Naive thymus-derived CD4-positive, alpha-beta T cell (primary cell): ENCODE results near the gene NR2C2. TPM values are rescaled to one million over a fixed set of nuclear protein-coding genes. Genes with fewer than 3 reads are reported as not detected.

Experiments
- ATAC-seq: fragments of 150-1000 bp; cut with Tn5 transposase; 2 replicates; pipeline ENCODE4 v1.10.0; 2021; ENCODE audit warnings: mild to moderate bottlenecking, moderate library complexity
- CTCF ChIA-PET: fragments of 350-600 bp; sonication (Branson Sonifier 250); formaldehyde crosslinking; loops from one replicate; lab custom pipeline; 2021; ENCODE audit warnings: antibody characterized with exemption; lab: Charles Lee
- POLR2A ChIA-PET: fragments of 350-600 bp; sonication (Branson Sonifier 250); formaldehyde crosslinking; loops from one replicate; lab custom pipeline; 2021; ENCODE audit warnings: antibody characterized with exemption, inconsistent platforms; lab: Charles Lee
- DNase-seq, 9 donors: peaks; one replicate each; pipeline versions ENCODE4 v3.0.0 to v3.0.0-alpha.2; 2020 to 2022; ENCODE audit warnings: mixed read lengths in 1 of 9
- H3K27ac ChIP-seq: one replicate; pipeline ENCODE4 v1.7.0; 2013; ENCODE audit warnings: mild to moderate bottlenecking, low read depth, low read length, moderate library complexity
- H3K27me3 ChIP-seq, 2 donors: one replicate each; pipeline ENCODE4 v1.7.0; 2013; ENCODE audit warnings: low read length in 2 of 2, mild to moderate bottlenecking in 2 of 2, moderate library complexity in 2 of 2; ENCODE audit not compliant: control insufficient read depth in 2 of 2, insufficient read depth in 2 of 2
- H3K36me3 ChIP-seq, 3 experiments: 1 replicate in 2 of 3; 2 replicates in 1 of 3; pipeline ENCODE4 v1.7.0; 2013; ENCODE audit warnings: low read length in 3 of 3, mild to moderate bottlenecking in 3 of 3, moderate library complexity in 1 of 3; ENCODE audit not compliant: insufficient read depth in 3 of 3, control insufficient read depth in 2 of 3
- H3K4me1 ChIP-seq, 2 donors: one replicate each; pipeline ENCODE4 v1.7.0; 2013; ENCODE audit warnings: low read length in 2 of 2, mild to moderate bottlenecking in 2 of 2, moderate library complexity in 1 of 2; ENCODE audit not compliant: control insufficient read depth in 2 of 2, insufficient read depth in 2 of 2
- H3K4me3 ChIP-seq: 2 replicates; pipeline ENCODE4 v1.7.0; 2013; ENCODE audit warnings: mild to moderate bottlenecking, low read length
- H3K9me3 ChIP-seq, 3 experiments: 1 replicate in 2 of 3; 2 replicates in 1 of 3; pipeline ENCODE4 v1.7.0; 2013; ENCODE audit warnings: low read length in 3 of 3; ENCODE audit not compliant: control insufficient read depth in 2 of 3
- H3K27ac Mint-ChIP-seq, 9 donors: one replicate each; pipeline ENCODE4 v1.8.0; 2020 to 2022; ENCODE audit warnings: mixed read lengths in 9 of 9, mild to moderate bottlenecking in 8 of 9, moderate library complexity in 5 of 9, inconsistent platforms in 2 of 9
- H3K27me3 Mint-ChIP-seq, 5 donors: one replicate each; pipeline ENCODE4 v1.8.0; 2021 to 2022; ENCODE audit warnings: mixed read lengths in 5 of 5, mild to moderate bottlenecking in 1 of 5
- H3K36me3 Mint-ChIP-seq, 5 donors: one replicate each; pipeline ENCODE4 v1.8.0; 2020 to 2022; ENCODE audit warnings: mixed read lengths in 5 of 5, mild to moderate bottlenecking in 3 of 5, inconsistent platforms in 1 of 5
- H3K4me1 Mint-ChIP-seq, 7 donors: one replicate each; pipeline ENCODE4 v1.8.0; 2020 to 2022; ENCODE audit warnings: mixed read lengths in 7 of 7, mild to moderate bottlenecking in 3 of 7, inconsistent platforms in 1 of 7
- H3K4me3 Mint-ChIP-seq, 10 donors: one replicate each; pipeline ENCODE4 v1.8.0; 2020 to 2022; ENCODE audit warnings: mild to moderate bottlenecking in 10 of 10, mixed read lengths in 10 of 10, moderate library complexity in 6 of 10, inconsistent platforms in 2 of 10
- H3K9me3 Mint-ChIP-seq, 11 donors: one replicate each; pipeline ENCODE4 v1.8.0; 2020 to 2022; ENCODE audit warnings: mixed read lengths in 11 of 11, mild to moderate bottlenecking in 4 of 11, inconsistent platforms in 1 of 11, moderate library complexity in 1 of 11
- intact Hi-C, 2 donors: fragments of 100-400 bp; cut with micrococcal nuclease; formaldehyde crosslinking; loops; one replicate each; pipeline ENCODE4 v1.15.1; 2023
- polyA plus RNA-seq, 2 donors: library from polyadenylated mRNA; unstranded; fragments of 300-500 nt; fragmentation: Illumina TruSeq; gene quantifications; one replicate each; pipeline ENCODE4 v1.2.3, GENCODE V29; 2021
- total RNA-seq, 6 experiments: library from RNA in 5 of 6; stranded (reverse) in 5 of 6; gene quantifications; 1 replicate in 5 of 6; 2 replicates in 1 of 6; pipeline ENCODE4 v1.2.3 and lab custom pipeline; 2021 to 2026

Gene NR2C2
- total and polyA plus RNA-seq, 7 experiments from 2014 or later = 12.7 to 96.3 (median 55.7) TPM

- H3K36me3 Mint-ChIP-seq = no peaks in the 10 kb centered on the region
- no peak overlapping the region for H3K4me3 Mint-ChIP-seq
- ChIA-PET POLR2A (interaction anchor here (0.7 to 1.1 kb wide), 2 partner anchors 11 to 34 kb away, joined by 5 to 6 read pairs; no protein-coding TSS in a partner anchor), CTCF (interaction anchor here (0.6 to 2.0 kb wide), 6 partner anchors 13 to 270 kb away, joined by 3 to 7 read pairs (median 4); no protein-coding TSS in a partner anchor)
- no peaks in the 10 kb centered on the region for H3K4me1 Mint-ChIP-seq
- H3K9me3 Mint-ChIP-seq = peaks cover 0 to 1% (median 0%) of the 10 kb centered on the region in 11 donors
- ATAC-seq = no peak
- intact Hi-C loops = no loop called here
- H3K4me3 ChIP-seq = no peak overlapping the region
- H3K27me3 Mint-ChIP-seq = peaks cover 0 to 11% (median 0%) of the 10 kb centered on the region in 5 donors
- no peak overlapping the region for H3K27ac ChIP-seq
- no peak overlapping the region for H3K27ac Mint-ChIP-seq
- H3K9me3 ChIP-seq = no peaks in the 10 kb centered on the region
- no peaks in the 10 kb centered on the region for H3K4me1 ChIP-seq
- H3K27me3 ChIP-seq = no peaks in the 10 kb centered on the region
- no peak for DNase-seq
- H3K36me3 ChIP-seq = no peaks in the 10 kb centered on the region
Observed at GRCh38 chr3:14913071-14913925, 34.1 kb upstream of the NR2C2 start.

- ChIA-PET CTCF (interaction anchor here (1.6 to 2.0 kb wide), 2 partner anchors 12 to 123 kb away, joined by 4 to 7 read pairs; no protein-coding TSS in a partner anchor), POLR2A (interaction anchor here (1.1 kb wide), 1 partner anchor 34 kb away, joined by 6 read pairs; no protein-coding TSS in a partner anchor)
- Histone ChIP-seq H3K4me1 (no peaks in the 10 kb centered on the region), H3K27me3 (no peaks in the 10 kb centered on the region), H3K9me3 (no peaks in the 10 kb centered on the region), H3K36me3 (no peaks in the 10 kb centered on the region), H3K4me3 (no peak overlapping the region), H3K27ac (no peak overlapping the region)
- Mint-ChIP-seq H3K36me3 (no peaks in the 10 kb centered on the region), H3K27ac (no peak overlapping the region), H3K9me3 (peaks cover 0 to 1% (median 0%) of the 10 kb centered on the region in 11 donors), H3K27me3 (peaks cover 0 to 10% (median 0%) of the 10 kb centered on the region in 5 donors), H3K4me3 (no peak overlapping the region), H3K4me1 (no peaks in the 10 kb centered on the region)
- intact Hi-C loops = no loop called here
- DNase-seq = no peak
- ATAC-seq = no peak
Observed at GRCh38 chr3:14913926-14914778, 33.2 kb upstream of the NR2C2 start.

DNA sequence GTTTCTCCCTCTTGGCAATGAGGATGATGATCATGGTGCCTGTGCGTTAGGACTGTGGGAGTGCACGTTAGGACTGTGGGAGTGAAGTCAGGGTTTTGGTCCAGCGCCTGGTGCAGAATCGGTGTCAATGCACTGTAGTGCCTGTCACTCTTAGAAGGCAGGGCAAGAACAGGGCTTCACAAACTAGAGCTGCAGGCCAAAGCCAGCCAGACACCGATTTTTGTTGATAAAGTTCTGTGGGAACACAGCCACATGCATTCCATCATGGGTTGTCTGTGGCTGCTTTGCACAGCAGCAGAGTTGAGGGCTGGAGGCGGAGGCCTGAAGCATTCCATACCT, 32.6 kb upstream of the NR2C2 start:
- Mint-ChIP-seq H3K27me3 (peaks cover 0 to 10% (median 0%) of the 10 kb centered on the region in 5 donors), H3K4me1 (no peaks in the 10 kb centered on the region), H3K36me3 (no peaks in the 10 kb centered on the region), H3K27ac (no peak overlapping the region), H3K9me3 (peaks cover 0 to 1% (median 0%) of the 10 kb centered on the region in 11 donors), H3K4me3 (no peak overlapping the region)
- Histone ChIP-seq H3K27ac (no peak overlapping the region), H3K4me3 (no peak overlapping the region), H3K4me1 (no peaks in the 10 kb centered on the region), H3K36me3 (no peaks in the 10 kb centered on the region), H3K27me3 (no peaks in the 10 kb centered on the region), H3K9me3 (no peaks in the 10 kb centered on the region)
- ChIA-PET POLR2A (no interaction called here), CTCF (interaction anchor here (2.0 to 2.2 kb wide), 2 partner anchors 32 to 124 kb away, joined by 7 to 10 read pairs; no protein-coding TSS in a partner anchor)
- ATAC-seq (no peak), DNase-seq (no peak)
- intact Hi-C loops = loop anchor here in 1 of 2 donors (1.0 kb wide), 1 partner anchor 35 kb away; no protein-coding TSS in a partner anchor

- Mint-ChIP-seq H3K36me3 (no peaks in the 10 kb centered on the region), H3K4me1 (no peaks in the 10 kb centered on the region), H3K27me3 (peaks cover 0 to 10% (median 0%) of the 10 kb centered on the region in 5 donors), H3K4me3 (no peak overlapping the region), H3K9me3 (peaks cover 0 to 1% (median 0%) of the 10 kb centered on the region in 11 donors), H3K27ac (no peak overlapping the region)
- DNase-seq (peak in 5 of 9 donors; percentile 16 to 51 (median 34)), ATAC-seq (peak; percentile 58)
- ChIA-PET POLR2A (no interaction called here), CTCF (interaction anchor here (0.5 to 2.2 kb wide), 9 partner anchors 12 to 242 kb away, joined by 3 to 10 read pairs (median 4); no protein-coding TSS in a partner anchor)
- no peak overlapping the region for H3K27ac ChIP-seq
- H3K36me3 ChIP-seq = no peaks in the 10 kb centered on the region
- intact Hi-C loops = loop anchor here (1.0 kb wide), 5 partner anchors 36 to 282 kb away; no protein-coding TSS in a partner anchor
- H3K27me3 ChIP-seq = no peaks in the 10 kb centered on the region
- H3K4me1 ChIP-seq = no peaks in the 10 kb centered on the region
- H3K9me3 ChIP-seq = no peaks in the 10 kb centered on the region
- no peak overlapping the region for H3K4me3 ChIP-seq
Observed at GRCh38 chr3:14915636-14916222, 31.7 kb upstream of the NR2C2 start.

DNA sequence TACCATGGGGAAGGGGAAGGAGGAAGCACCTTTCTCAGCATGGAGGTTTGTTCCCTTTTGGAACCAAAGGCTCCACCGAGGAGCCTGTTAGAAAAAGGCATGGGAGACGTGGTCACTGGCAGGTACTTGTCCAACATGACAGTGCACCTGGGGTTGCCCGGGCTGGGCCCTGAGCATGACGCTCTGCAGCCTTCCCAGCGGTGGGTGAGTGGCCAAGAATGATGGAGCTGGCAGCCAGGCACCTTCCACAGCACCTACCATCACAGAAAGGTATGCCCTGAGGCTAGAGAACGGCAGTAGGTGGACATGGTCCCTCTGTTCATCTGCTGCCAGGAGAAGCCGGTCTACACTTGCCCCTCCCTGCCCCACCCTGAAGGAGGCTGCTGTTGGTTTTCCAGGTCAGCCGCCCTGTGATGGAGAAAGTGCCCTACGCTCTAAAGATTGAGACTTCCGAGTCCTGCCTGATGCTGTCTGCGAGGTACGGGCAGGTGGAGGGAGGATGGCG, 29.0 kb upstream of the NR2C2 start:
- CTCF ChIA-PET = interaction anchor here (0.6 to 1.0 kb wide), 4 partner anchors 57 to 158 kb away, joined by 3 to 4 read pairs (median 3); no protein-coding TSS in a partner anchor
- POLR2A ChIA-PET = no interaction called here
- Mint-ChIP-seq H3K36me3 (no peaks in the 10 kb centered on the region), H3K27ac (no peak overlapping the region), H3K4me1 (peaks cover 0 to 4% (median 0%) of the 10 kb centered on the region in 7 donors), H3K9me3 (peaks cover 0 to 1% (median 0%) of the 10 kb centered on the region in 11 donors), H3K27me3 (peaks cover 0 to 8% (median 0%) of the 10 kb centered on the region in 5 donors), H3K4me3 (no peak overlapping the region)
- Histone ChIP-seq H3K27me3 (no peaks in the 10 kb centered on the region), H3K36me3 (no peaks in the 10 kb centered on the region), H3K9me3 (no peaks in the 10 kb centered on the region), H3K4me3 (no peak overlapping the region), H3K27ac (no peak overlapping the region), H3K4me1 (no peaks in the 10 kb centered on the region)
- DNase-seq (no peak), ATAC-seq (no peak)
- intact Hi-C loops = no loop called here
